GM21447 (cell line): ENCODE data around the gene ITGB2.

Source experiments
- ATAC-seq: cut with Tn5 transposase; IDR thresholded peaks from one replicate; pipeline ENCODE4 v1.9.1; 2021; ENCODE audit not compliant: unreplicated experiment

The ITGB2 gene

DNA sequence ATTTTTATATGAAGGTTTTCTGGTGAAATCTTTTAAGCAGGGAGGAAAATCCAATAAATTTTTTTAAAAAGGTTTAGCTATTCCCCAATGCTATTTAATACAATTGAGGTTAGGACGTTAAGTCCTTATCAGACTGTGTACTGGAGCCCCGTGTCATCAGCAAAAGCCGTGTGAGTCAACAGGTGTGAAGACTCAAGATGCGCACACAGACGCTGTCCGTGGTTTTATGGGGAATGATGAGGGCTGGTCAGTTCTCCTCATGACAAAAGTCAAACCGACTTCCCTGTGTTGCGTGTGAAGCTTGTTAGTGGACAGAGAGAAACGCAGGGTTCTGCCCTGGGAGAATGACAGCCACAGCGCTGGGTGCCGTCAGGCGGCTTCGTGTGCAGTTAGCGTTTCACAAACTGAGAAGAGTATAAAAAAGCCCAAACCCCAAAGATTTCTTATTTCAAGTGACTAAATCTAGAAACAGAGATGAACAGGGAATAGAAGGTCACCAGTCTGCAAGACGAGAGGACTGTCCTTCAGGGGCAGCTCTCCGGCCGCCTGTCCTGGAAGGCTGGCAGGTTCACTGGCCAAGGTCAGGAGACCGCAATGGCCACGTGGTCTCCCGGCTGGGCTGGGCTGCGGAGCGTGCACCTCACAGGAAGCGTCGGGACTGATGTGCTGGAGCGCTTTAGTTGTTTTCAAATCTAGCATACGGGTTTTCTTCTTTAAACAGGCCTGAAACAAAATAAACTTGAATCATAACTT is 69.6 kb downstream of the ITGB2 start:
- no peak for ATAC-seq

DNA sequence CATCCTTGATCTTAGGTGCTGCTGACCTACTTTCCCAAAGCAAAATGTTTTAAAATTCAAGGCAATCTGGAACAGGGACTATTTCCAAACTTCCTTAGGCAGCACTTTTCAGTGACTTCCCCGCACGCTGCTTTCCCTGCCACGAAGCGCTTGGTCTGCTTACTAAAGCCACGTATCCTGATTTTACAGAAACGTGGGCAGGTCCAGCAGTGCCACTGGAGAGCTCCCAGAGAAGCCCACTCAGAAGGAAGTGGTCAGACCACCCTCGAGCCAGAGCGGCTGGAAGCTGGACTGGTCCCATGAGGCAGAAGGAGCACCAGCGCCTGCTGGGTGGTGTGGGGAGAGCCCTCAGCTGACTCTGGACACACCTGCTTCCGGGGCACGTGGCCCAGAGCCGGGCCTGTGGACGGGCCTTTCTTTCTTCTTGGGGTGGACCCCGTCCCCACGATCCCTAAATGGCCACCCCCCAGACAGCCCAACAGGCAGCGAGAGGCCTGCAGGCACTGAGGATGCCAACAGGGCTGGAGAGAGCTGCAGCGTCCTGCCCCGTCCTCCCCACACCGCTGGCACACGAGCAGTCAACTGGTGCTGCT is 70.4 kb downstream of the ITGB2 start:
- no peak for ATAC-seq

DNA sequence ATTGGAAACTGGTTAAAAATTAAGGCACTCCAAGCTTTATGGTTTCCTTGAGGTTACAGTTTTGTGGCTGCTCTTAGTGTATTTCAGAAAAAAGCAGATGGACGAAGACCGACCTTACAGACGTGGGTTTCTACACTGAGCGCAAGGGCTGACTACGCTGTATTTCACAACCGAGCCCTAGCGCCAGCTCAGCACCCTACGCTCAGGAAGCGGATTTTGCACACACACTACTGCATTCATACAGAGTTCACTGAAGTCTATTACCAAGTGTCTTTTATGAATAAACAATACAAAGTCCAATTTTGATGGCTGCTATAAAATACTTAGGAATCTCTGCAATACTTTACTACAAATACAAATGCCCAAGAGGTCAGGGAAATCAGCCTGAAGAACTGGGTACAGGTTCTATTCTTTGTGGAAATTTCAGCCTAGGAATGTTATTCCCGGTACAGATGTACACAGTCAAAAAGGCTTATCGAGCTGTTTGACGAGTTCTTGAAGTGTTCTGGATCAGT is 71.0 kb downstream of the ITGB2 start:
- ATAC-seq: no peak

DNA sequence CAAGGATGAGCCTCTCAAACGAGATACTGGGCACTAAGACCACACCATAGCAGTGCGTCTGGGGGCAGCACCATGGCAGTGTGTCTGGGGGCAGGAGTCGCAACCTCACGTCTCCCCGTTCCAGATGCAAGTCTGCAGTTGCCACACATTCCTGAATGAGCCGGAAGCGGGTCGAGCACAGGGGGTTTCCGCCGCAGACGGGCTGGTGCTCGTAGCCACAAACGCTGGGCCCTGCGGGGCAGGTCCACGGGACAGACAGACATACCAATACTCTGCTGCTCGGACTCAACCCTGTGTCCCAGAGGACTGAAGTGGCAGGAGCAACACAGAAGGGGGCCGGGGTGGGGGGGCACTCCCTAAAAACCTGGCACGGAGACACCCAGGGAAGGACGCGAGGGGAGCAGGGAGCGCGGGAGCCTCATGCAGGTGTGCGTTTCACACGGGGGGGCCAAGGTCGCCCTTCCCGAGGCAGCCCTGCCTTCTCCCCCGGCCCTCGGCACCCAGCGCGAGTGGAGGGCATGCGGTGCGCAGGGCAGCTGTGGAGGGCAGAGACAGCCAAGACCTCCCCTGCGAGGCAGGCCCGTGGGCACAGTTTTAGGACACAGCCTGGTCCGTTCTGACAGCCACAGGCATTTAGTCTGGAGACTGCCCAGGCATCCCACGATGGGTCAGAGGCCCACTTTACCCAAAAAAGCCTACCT is 71.7 kb downstream of the ITGB2 start:
- ATAC-seq: no peak

- ATAC-seq: no peak
These were observed 73.2 kb downstream of the ITGB2 start for GRCh38 chr21:44847261-44848056.

DNA sequence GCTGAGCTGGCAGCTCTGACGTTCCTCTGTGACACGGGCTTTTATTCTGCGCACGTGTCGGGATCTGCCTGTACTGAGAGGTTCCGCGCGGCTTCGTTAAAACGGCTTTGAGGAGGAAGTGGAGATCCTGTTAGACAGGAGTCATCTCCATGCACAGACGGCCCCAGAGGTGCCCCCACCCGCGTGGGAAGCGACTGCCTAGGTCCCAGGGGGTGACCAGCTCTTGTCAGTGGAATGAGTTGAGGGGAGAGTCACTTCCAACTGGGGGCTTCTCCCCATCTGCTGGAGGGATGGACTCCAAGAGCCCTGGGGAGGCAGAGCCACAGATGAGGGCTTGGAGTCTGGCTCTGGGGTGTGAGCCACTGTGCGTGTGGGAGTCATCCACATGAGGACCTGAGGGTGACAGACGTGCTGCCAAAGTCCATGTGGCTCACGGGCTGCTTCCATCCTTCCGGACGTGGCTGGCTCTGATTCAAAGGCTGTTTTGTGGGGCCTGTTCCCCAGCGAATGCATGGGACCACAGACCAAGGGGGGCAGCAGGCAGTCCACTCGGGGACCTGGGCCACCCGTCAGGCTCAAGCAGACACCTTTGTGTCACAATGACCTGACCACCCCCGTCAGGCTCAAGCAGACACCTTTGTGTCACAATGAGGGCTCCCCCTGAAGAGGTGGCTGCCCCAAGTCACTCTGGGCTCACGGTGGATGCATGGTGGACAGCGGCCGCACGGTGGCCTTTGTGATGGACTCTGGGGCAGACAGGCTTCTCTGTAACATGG is 74.0 kb downstream of the ITGB2 start:
- ATAC-seq: no peak

DNA sequence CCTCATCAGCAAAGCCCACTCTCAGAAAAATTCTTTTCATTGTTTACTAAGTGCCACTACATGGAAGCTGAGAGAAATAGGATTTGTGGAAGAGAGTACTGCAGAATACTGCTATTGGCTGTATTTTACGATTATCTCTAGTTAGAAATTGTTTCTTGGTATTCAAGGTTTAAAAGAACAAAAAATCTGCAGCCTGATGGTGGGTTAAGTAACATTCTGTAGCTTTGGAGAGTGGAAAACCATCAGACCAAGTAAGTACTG is 74.5 kb downstream of the ITGB2 start:
- no peak for ATAC-seq

- peak; percentile 65 for ATAC-seq
These were observed 75.1 kb downstream of the ITGB2 start for GRCh38 chr21:44845418-44846223.

- ATAC-seq: no peak
These were observed 76.4 kb downstream of the ITGB2 start for GRCh38 chr21:44844256-44844655.

- no peak for ATAC-seq
These were observed 77.8 kb downstream of the ITGB2 start for GRCh38 chr21:44842721-44843445.

DNA sequence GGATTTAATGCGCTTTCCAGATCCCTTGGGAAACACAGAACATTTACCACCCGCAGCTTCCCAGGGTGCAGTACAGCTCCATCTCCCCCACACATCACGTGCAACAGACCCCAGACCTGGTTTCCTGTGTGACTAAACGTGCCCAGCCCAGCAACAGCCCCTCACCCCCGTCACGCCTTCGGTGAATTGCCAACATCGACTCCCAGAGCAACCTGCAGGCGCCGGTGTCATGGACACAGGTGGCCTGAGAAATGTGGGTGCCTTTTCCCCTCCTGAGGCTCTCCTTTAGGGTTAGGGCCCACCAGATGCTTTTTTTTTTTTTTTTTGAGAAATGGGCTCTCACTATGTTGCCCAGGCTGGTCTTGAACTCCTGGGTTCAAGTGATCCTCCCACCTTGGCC is 78.6 kb downstream of the ITGB2 start:
- no peak for ATAC-seq

DNA sequence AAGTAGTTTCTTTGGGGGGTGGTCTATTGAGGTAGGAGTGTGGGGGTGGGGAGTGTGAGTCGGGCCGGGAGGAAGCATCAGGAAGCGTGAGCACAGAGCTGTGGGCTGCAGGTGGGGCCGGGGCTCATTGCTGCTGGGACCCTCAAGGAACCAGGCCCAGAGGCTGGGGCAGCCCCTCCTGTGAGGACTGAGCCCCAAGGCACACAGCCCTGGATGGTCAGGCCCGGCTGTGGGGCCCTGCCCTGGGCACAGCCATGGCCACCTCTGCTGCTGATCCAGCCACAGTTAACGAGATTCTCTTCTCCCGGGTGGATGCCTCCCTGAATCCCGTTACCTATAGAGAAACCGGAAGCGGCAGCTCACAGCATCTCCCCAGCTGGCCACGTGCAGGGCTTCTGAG is 79.9 kb downstream of the ITGB2 start:
- ATAC-seq: no peak

- ATAC-seq: no peak
These were observed 81.7 kb downstream of the ITGB2 start for GRCh38 chr21:44838951-44839350.

GRCh38 chr21:44838039-44838895 is 82.4 kb downstream of the ITGB2 start:
- no peak for ATAC-seq

DNA sequence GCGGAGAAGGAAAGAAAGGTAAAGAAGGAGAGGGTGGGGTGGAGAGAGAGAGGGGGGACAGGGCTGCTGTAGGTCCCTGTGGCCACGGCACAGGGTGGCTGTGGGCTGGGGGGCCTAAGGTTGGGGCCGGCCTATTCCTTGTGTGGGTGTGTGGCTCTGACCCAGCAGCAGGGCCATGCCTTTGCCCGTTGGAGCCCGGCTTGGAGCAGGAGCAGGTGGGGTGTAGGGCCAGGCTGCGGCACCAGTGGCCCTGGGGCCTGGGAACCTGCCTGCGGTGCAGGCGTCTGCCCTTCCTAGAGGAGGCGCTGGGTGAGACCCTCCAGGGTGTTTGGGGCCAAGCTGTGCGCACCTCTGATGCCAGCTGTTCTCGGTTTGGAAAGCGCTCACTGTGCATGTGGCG is 83.2 kb downstream of the ITGB2 start:
- ATAC-seq: no peak

DNA sequence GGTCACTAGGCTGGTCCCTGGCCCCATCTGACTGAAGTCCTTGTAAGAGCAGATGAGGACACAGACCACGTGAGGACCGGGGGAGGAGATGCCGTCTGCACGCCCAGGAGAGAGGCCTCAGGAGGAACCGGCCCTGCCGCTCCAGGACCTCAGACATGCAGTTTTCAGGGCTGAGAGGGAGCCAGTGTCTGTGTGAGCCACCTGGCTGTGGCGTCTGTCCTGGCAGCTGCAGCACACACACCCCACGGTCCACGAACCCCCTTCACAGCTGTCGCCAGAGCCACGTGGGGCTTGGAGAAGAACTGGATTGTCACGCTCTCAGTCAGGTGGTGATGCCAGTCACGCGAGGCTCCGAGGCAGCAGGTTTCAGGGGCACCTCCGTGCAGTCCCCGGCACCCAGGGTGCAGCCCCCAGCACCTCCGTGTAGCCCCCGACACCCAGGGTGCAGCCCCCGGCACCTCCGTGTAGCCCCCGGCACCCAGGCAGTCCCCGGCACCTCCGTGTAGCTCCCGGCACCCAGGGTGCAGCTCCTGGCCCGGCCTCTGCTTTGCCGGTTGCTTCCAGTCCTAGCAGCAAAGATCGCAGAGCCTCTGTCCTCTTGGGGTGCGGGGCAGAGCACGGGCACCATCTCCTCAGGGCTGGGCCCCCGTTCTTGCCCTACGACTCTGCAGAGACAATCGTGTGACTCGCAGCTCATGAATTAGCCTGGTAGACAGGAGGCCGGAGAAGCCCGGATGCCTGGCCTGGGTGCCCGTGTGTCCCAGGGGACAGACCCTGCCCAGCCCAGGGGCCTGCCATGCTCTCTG is 83.8 kb downstream of the ITGB2 start:
- ATAC-seq: no peak

DNA sequence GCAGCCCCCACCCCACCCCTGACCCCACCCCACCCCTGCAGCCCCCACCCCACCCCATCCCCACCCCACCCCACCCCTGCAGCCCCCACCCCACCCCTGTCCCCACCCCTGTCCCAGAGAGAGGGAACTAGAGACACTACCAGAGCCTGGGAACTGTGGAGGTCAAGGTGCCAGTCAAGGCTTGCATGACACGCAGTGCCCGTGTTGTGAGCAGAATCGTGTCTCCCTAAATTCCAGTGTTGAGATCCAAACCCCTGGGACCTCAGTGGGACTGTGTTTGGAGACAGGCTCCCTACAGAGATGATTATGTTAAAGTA is 84.4 kb downstream of the ITGB2 start:
- no peak for ATAC-seq
